Hepatocyte (in vitro differentiated cells): ENCODE data around the gene IRAK1. TPM values are rescaled to one million over a fixed set of nuclear protein-coding genes. Genes with fewer than 3 reads are reported as not detected.

Experiments
- DNase-seq: peaks from one replicate; pipeline ENCODE4 v3.0.0-alpha.2; 2016; ENCODE audit warnings: low spot score
- H2AFZ ChIP-seq: fragments of 200-600 bp; sonication (generic); 2 replicates; pipeline ENCODE4 v1.6.0; 2016; ENCODE audit warnings: antibody characterized with exemption, mild to moderate bottlenecking
- H3K27ac ChIP-seq: fragments of 200-600 bp; sonication (generic); 2 replicates; pipeline ENCODE4 v1.5.1; 2016; ENCODE audit warnings: mild to moderate bottlenecking
- H3K27me3 ChIP-seq: fragments of 200-600 bp; sonication (generic); 2 replicates; pipeline ENCODE4 v1.6.1; 2016
- H3K36me3 ChIP-seq: fragments of 200-600 bp; sonication (generic); replicated peaks from 2 replicates; pipeline ENCODE4 v1.5.1; 2016; ENCODE audit warnings: low read depth; ENCODE audit not compliant: insufficient read depth
- H3K4me1 ChIP-seq: fragments of 200-600 bp; sonication (generic); 2 replicates; pipeline ENCODE4 v1.5.1; 2016; ENCODE audit warnings: mild to moderate bottlenecking, moderate library complexity; ENCODE audit not compliant: insufficient read depth
- H3K4me2 ChIP-seq: fragments of 200-600 bp; sonication (generic); 2 replicates; pipeline ENCODE4 v1.6.0; 2016
- H3K4me3 ChIP-seq: fragments of 200-600 bp; sonication (generic); 2 replicates; pipeline ENCODE4 v1.5.1; 2016; ENCODE audit warnings: mild to moderate bottlenecking
- H3K79me2 ChIP-seq: fragments of 200-600 bp; sonication (generic); 2 replicates; pipeline ENCODE4 v1.6.0; 2017; ENCODE audit warnings: mild to moderate bottlenecking
- H3K9me2 ChIP-seq: fragments of 200-600 bp; sonication (generic); replicated peaks from 2 replicates; pipeline ENCODE4 v1.6.0; 2017; ENCODE audit warnings: mild to moderate bottlenecking; ENCODE audit not compliant: insufficient read depth
- H3K9me3 ChIP-seq: fragments of 200-600 bp; sonication (generic); 2 replicates; pipeline ENCODE4 v1.5.1; 2016; ENCODE audit warnings: low read depth, mild to moderate bottlenecking
- H4K20me1 ChIP-seq: fragments of 200-600 bp; sonication (generic); 2 replicates; pipeline ENCODE4 v1.6.0; 2016; ENCODE audit warnings: mild to moderate bottlenecking; ENCODE audit not compliant: insufficient read depth, poor library complexity, severe bottlenecking
- CTCF ChIP-seq: fragments of 200-600 bp; sonication (generic); IDR thresholded peaks from 2 replicates; pipeline ENCODE4 v1.5.1; 2016; ENCODE audit warnings: antibody characterized with exemption, mild to moderate bottlenecking; ENCODE audit not compliant: poor library complexity
- EZH2 ChIP-seq: fragments of 200-600 bp; sonication (generic); IDR thresholded peaks from 2 replicates; pipeline ENCODE4 v1.6.1; 2016; ENCODE audit warnings: antibody characterized with exemption, mild to moderate bottlenecking, borderline replicate concordance
- EZH2phosphoT487 ChIP-seq: fragments of 200-600 bp; sonication (generic); IDR thresholded peaks from one replicate; pipeline ENCODE4 v1.6.1; 2018; ENCODE audit warnings: antibody characterized with exemption, mild to moderate bottlenecking, low read depth, moderate library complexity; ENCODE audit not compliant: unreplicated experiment, severe bottlenecking
- WGBS: methylation state at CpG from one replicate; pipeline ENCODE4 v1.1.6; 2016; ENCODE audit warnings: low lambda C conversion rate; ENCODE audit errors: missing lambda C conversion rate; 5-methylcytosine and 5-hydroxymethylcytosine counted together
- polyA plus RNA-seq: library from polyadenylated mRNA; unstranded; fragments of >200 nt; fragmentation: Nextera tagmentation; extraction: Ambion mirVana; gene quantifications from 2 replicates; pipeline ENCODE4 v1.2.1, GENCODE V29; 2016
- total RNA-seq: library from RNA; depleted of rRNA; stranded (reverse); fragments of >200 nt; gene quantifications from 2 replicates; pipeline ENCODE4 v1.2.3, GENCODE V29; 2014

IRAK1 gene
- total and polyA plus RNA-seq, 2 experiments from 2014 or later, result 44.1 to 99.4 TPM

- no peaks in the 10 kb centered on the region for H3K4me1 ChIP-seq
- no peak overlapping the region for H3K4me2 ChIP-seq
- H3K9me3 ChIP-seq, result no peaks in the 10 kb centered on the region
- H4K20me1 ChIP-seq, result no peaks in the 10 kb centered on the region
- H3K9me2 ChIP-seq, result no peaks in the 10 kb centered on the region
- no peaks in the 10 kb centered on the region for H3K27me3 ChIP-seq
- TF ChIP-seq EZH2 (no peak), CTCF (no peak), EZH2phosphoT487 (no peak)
- no peak overlapping the region for H3K27ac ChIP-seq
- no peak overlapping the region for H2AFZ ChIP-seq
- H3K4me3 ChIP-seq, result no peak overlapping the region
- WGBS, result 75% methylated on average over 13 of the region's 13 CpGs
- no peaks in the 10 kb centered on the region for H3K79me2 ChIP-seq
- no peaks in the 10 kb centered on the region for H3K36me3 ChIP-seq
- no peak for DNase-seq
Observed at GRCh38 chrX:154028502-154029184, 8.9 kb upstream of the IRAK1 start.

- no peak for DNase-seq
- H4K20me1 ChIP-seq, result no peaks in the 10 kb centered on the region
- H3K4me1 ChIP-seq, result no peaks in the 10 kb centered on the region
- no peak overlapping the region for H3K4me2 ChIP-seq
- WGBS, result 40% methylated on average over 1 of the region's 1 CpG
- no peak overlapping the region for H3K27ac ChIP-seq
- H2AFZ ChIP-seq, result no peak overlapping the region
- H3K9me3 ChIP-seq, result no peaks in the 10 kb centered on the region
- H3K9me2 ChIP-seq, result no peaks in the 10 kb centered on the region
- H3K79me2 ChIP-seq, result no peaks in the 10 kb centered on the region
- H3K36me3 ChIP-seq, result no peaks in the 10 kb centered on the region
- TF ChIP-seq CTCF, result no peak
- no peak for TF ChIP-seq EZH2phosphoT487
- TF ChIP-seq EZH2, result no peak
- H3K27me3 ChIP-seq, result no peaks in the 10 kb centered on the region
- no peak overlapping the region for H3K4me3 ChIP-seq
Observed at GRCh38 chrX:154027986-154028385, 8.3 kb upstream of the IRAK1 start.

- Histone ChIP-seq H3K9me2 (no peaks in the 10 kb centered on the region), H3K4me1 (no peaks in the 10 kb centered on the region), H3K36me3 (no peaks in the 10 kb centered on the region), H3K4me3 (no peak overlapping the region), H3K9me3 (no peaks in the 10 kb centered on the region), H3K79me2 (no peaks in the 10 kb centered on the region), H3K27me3 (no peaks in the 10 kb centered on the region), H4K20me1 (no peaks in the 10 kb centered on the region), H3K4me2 (no peak overlapping the region), H2AFZ (no peak overlapping the region), H3K27ac (no peak overlapping the region)
- 86% methylated on average over 6 of the region's 6 CpGs for WGBS
- TF ChIP-seq EZH2phosphoT487, result no peak
- TF ChIP-seq EZH2, result no peak
- TF ChIP-seq CTCF, result no peak
- no peak for DNase-seq
Observed at GRCh38 chrX:154027022-154027402, 7.3 kb upstream of the IRAK1 start.
